HL-60/S4 treated with retinoic acid at 250 ng/mL for 4 days and 3 days (cell line): ENCODE results near the gene TMEM248.
"Not testable (repeated sequence)": the region's sequence is repeated elsewhere in the genome, so short reads cannot be mapped to it uniquely, and the experiment has no call there.

Experiments used
- in situ Hi-C: fragments of 300-500 bp; cut with MboI; formaldehyde crosslinking; loops from 2 replicates; pipeline ENCODE4 v1.7.0; 2022; ENCODE audit warnings: low sequenced_read_pairs

TMEM248 gene

DNA sequence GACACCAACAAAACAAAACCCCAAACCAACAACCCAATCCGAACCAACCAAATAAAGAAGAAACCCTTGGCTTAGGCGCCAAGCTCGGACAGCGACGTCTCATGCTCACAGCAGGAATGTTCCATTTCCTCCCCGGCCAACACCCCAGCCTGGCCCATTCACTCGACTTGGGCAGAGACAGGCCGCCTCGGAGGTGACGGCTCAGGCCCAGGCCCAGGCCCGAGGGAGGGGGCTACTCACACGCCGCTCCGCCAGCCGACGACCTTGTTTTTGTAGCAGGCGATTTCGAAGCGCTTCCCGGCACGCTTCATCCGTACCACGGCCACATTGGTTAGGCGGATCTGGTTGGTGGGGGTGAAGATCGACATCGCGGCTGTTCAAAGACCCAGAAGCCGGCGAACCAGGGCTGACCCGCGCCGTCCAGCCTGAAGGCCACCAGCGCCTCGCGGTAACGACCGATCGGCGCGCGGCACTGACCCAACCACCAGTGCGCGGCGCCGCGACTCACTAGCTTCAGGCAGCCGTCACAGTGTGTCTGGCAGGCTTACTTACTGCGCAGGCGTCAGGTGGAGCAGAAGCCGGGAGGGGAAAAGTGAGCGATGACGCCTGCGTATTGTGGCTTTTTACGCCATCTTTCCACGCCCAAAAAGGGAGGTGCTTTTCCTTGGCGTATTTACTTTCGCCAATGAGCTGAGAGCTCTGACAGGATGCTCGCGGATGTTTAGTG lies 74.2 kb downstream of the TMEM248 start, which contains the start of gene SBDS:
TSS of gene SBDS (minus strand) at position 537 of the 727 bp plus-strand sequence. CDS start at position 368, 169 bp downstream.
- in situ Hi-C loops: not testable (repeated sequence)

DNA sequence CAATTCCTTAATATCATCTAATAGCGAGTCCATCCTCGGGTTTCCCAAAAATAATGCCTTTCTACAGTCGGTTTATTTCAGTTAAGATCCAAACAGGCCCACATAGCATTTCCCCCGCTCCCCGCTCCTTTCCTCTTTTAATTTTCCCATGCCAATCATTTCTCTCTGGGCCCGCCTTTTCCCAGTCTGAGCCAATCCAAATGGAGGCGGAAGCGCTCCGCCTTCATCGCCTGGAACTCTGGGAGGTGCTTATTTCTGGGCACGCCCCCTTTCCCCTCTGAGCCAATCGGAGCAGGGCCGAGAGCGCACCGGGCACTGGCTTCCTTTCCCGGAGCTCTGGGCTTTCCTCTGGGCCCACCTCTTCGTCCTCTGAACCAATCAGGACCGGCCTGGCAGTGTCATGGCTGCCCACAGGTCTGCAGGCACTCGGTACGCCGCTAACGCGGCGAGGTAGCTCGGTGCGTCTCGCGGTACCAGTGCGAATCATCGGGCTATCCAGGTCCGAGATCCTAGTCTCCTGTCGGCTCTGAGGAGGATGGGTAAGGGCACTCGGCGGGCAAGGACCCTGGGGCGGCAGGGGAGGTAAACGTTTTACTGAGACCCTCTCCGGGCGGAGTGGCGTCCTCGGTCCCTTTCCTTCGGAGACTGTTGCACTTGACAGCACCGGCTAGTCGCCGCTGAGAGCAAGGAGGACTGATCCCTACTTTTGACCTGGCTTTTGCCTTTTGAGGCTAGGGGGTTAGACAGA lies 75.6 kb downstream of the TMEM248 start, which contains the start of gene TYW1:
TSS of gene TYW1 (plus strand) at position 390 of the 748 bp plus-strand sequence. CDS start at position 536, 146 bp downstream.
- in situ Hi-C loops: not testable (repeated sequence)

DNA sequence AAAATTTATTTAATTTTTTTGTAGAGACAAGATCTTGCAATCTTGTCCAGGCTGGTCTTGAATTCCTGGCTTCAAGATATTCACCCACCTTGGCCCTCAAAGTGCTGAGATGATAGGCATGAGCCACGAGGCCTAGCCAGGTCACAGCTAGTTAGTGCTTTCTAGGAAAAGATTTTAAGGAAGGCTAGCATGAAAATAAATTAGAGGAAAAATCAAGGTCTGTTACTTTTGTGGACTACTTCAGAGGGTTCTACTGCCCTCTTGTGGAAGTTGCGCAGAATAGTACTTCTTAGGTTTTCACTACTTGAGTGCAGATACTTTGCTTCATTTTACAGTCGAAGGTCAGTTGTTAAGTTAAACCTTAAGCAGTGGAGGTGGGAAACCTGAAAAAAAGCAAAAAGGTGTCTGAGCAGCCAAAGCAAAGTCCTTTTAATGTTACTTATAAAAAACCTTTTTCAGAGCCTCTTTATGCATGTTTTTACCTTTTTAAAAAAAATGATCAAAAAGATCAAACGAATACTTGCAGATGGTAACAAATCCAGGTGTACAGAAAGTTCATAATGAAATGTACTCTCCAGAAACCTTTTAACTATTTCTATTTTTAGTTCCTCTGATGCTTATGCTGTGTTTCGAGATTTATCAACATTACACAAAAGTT lies 79.7 kb downstream of the TMEM248 start:
- in situ Hi-C loops: not testable (repeated sequence)

DNA sequence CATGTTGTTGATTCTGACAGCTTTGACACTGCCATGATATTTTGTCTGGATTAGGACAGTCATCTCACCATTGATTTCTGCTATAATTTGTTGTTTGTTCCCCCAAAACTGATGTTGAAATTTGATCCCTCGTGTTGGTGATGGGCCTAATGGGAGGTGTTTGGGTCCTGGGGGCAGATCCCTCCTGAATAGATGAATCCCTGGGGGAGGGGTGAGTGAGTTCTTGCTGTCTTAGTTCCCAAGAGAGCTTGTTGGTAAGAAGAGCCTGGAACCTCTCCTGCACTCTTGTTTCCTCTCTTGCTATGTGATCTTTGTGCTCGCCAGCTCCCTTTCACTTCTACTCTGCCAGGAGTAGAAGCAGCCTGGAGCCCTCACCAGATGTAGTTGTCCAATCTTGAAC lies 83.1 kb downstream of the TMEM248 start:
- in situ Hi-C loops: not testable (repeated sequence)

DNA sequence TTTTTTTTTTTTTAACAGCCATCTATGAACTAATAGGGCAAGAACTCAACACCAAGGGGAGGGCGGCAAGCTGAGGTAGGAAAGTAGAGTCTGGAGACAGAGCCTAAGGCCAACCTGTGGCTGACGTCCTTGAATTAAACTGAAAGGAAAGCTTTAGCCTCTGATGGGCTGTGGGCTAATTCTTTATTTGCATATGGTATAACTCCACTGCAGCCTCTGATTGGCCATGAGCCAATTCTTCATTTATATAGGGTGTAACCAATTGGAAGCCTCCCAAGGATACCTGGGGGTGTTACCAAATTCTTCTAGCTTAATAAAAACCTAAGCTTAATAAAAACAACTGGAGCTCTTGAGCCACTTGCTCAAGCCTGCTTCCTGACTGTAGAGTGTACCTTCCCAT lies 85.9 kb downstream of the TMEM248 start:
- in situ Hi-C loops: no loop called here
